ENCODE data around the gene KATNBL1.

KATNBL1 gene

GRCh38 chr15:34114215-34114614 is 95.7 kb downstream of the KATNBL1 start:
- no peak for DNase-seq

- DNase-seq: no peak
These were observed 98.4 kb downstream of the KATNBL1 start for GRCh38 chr15:34111488-34111887.

GRCh38 chr15:34109797-34110663 is 99.9 kb downstream of the KATNBL1 start:
- no peak for DNase-seq

- no peak for DNase-seq
These were observed 102.6 kb downstream of the KATNBL1 start for GRCh38 chr15:34107315-34107714.

GRCh38 chr15:34106423-34106822 is 103.5 kb downstream of the KATNBL1 start:
- DNase-seq: no peak

- no peak for DNase-seq
These were observed 107.5 kb downstream of the KATNBL1 start for GRCh38 chr15:34102175-34102925.

GRCh38 chr15:34101366-34102174 is 108.3 kb downstream of the KATNBL1 start, which contains the start of the genes EMC7 and PGBD4:
Gene EMC7 (minus strand): TSS chr15:34101862. CDS start chr15:34101839, 23 bp downstream.
Gene PGBD4 (plus strand): TSS chr15:34102083. CDS start chr15:34102532, 449 bp downstream.
- DNase-seq: peak; percentile 32

GRCh38 chr15:34099914-34100313 is 110.0 kb downstream of the KATNBL1 start:
- no peak for DNase-seq
